Measurements from ENCODE around the gene PNKP.

PNKP gene

GRCh38 chr19:49818649-49819370 is 48.6 kb downstream of the PNKP start:
- DNase-seq (ENCODE audit: low spot score), result no peak

DNA sequence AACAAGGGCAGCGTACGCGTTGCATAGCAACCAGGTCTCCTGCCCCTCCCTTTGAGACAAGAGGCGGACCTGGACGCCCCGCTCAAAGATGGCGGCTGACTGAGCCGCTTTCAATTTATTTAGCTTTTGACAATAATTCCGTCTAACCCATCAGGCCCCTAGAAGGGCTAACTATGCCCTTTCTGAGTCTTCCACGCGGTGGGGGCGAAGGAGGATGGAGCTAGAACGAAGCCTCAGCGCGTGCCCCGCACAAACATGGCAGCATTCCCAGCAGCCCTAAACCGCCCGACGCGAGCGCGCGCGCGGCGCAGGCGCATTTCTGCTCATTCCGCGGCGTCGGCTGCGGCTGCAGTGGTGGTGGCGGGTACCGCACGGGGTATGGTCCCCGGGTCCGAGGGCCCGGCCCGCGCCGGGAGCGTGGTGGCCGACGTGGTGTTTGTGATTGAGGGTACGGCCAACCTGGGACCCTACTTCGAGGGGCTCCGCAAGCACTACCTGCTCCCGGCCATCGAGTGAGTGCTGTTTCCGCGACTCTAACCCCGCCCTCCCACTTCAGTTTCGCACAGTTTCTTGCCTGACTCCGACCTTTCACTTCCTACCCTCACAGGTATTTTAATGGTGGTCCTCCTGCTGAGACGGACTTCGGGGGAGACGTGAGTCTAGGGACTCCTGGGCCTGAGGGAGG is 49.3 kb downstream of the PNKP start, which contains the start of gene MED25:
MED25 (plus strand) TSS at position 326 of the 685 bp plus-strand sequence; CDS start at position 379, 53 bp downstream.
- DNase-seq (ENCODE audit: low spot score), result peak; percentile 89

- no peak for DNase-seq (ENCODE audit: low spot score)
These were observed 50.8 kb downstream of the PNKP start for GRCh38 chr19:49816590-49816989.

GRCh38 chr19:49814010-49814409 is 53.4 kb downstream of the PNKP start:
- no peak for DNase-seq (ENCODE audit: low spot score)

- peak; percentile 91 for DNase-seq (ENCODE audit: low spot score)
These were observed 54.1 kb downstream of the PNKP start, which contains the start of gene FUZ for GRCh38 chr19:49812997-49813861. TSS of gene FUZ (minus strand) at chr19:49813292. CDS start at chr19:49813106, 186 bp downstream.

DNA sequence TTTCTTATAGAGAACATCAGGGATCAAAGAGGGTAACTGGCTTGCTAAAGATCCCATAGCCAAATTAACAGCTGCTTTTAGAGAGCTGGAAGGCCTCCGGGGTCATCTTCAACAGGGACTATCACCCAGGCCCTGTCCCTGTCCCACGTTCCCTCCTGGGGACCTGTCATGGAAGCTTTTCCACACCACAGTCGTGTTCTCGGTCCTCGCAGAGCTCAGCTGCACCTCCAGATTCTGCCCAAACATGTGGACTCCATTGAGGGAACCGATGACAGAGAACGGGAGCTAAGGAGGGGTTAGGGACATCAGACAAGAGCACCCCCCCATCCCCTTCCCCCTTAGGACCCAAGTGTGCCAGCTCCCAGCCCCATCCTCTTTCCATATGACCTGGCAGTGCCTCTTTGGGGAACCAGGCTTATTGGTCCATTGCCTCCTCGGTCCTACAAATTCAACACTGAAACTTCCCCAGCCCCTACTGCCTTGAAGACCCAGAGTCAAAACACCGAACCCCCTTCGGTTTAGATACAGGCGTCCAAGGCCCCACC is 54.9 kb downstream of the PNKP start:
- no peak for DNase-seq (ENCODE audit: low spot score)

- no peak for DNase-seq (ENCODE audit: low spot score)
These were observed 56.0 kb downstream of the PNKP start for GRCh38 chr19:49811328-49811727.

Measured in germinal center (tissue), 1 donor.